Endodermal cell (in vitro differentiated cells): Measurements from ENCODE around the gene MAP6. TPM values are rescaled to one million over a fixed set of nuclear protein-coding genes. Genes with fewer than 3 reads are reported as not detected.
"Not testable (repeated sequence)": the region's sequence is repeated elsewhere in the genome, so short reads cannot be mapped to it uniquely, and the experiment has no call there.

Experiments used
- DNase-seq: peaks from one replicate; pipeline ENCODE4 v3.0.0-alpha.2; 2017
- H3K27ac ChIP-seq: 2 replicates; pipeline ENCODE4 v1.5.1; 2013; ENCODE audit warnings: mild to moderate bottlenecking, low read depth, low read length, moderate library complexity
- H3K27me3 ChIP-seq: 2 replicates; pipeline ENCODE4 v1.6.1; 2013; ENCODE audit warnings: mild to moderate bottlenecking, low read length, moderate library complexity; ENCODE audit not compliant: insufficient read depth, control insufficient read depth, poor library complexity, severe bottlenecking
- H3K36me3 ChIP-seq: 2 replicates; pipeline ENCODE4 v1.7.0; 2013; ENCODE audit warnings: mild to moderate bottlenecking, low read length, moderate library complexity; ENCODE audit not compliant: control insufficient read depth, insufficient read depth
- H3K4me1 ChIP-seq: one replicate; pipeline ENCODE4 v1.7.0; 2013; ENCODE audit warnings: low read length; ENCODE audit not compliant: control insufficient read depth, insufficient read depth
- H3K4me3 ChIP-seq: 2 replicates; pipeline ENCODE4 v1.5.1; 2013; ENCODE audit warnings: mild to moderate bottlenecking, low read length, moderate library complexity
- H3K9ac ChIP-seq: 2 replicates; pipeline ENCODE4 v1.6.1; 2013; ENCODE audit warnings: mild to moderate bottlenecking, low read length, moderate library complexity; ENCODE audit not compliant: poor library complexity, severe bottlenecking; ENCODE audit errors: extremely low read depth
- H3K9me3 ChIP-seq: 2 replicates; pipeline ENCODE4 v1.6.1; 2013; ENCODE audit warnings: mild to moderate bottlenecking, low read length, moderate library complexity; ENCODE audit not compliant: control insufficient read depth
- H3K27ac Mint-ChIP-seq: 2 replicates; pipeline ENCODE4 v1.8.0; 2020; ENCODE audit warnings: mixed read lengths
- H3K27me3 Mint-ChIP-seq: 2 replicates; pipeline ENCODE4 v1.8.0; 2021; ENCODE audit warnings: mild to moderate bottlenecking, mixed read lengths; ENCODE audit not compliant: insufficient read depth
- H3K36me3 Mint-ChIP-seq: 2 replicates; pipeline ENCODE4 v1.8.0; 2020; ENCODE audit warnings: low read depth, mixed read lengths
- H3K4me1 Mint-ChIP-seq: 2 replicates; pipeline ENCODE4 v1.8.0; 2020; ENCODE audit warnings: mixed read lengths
- H3K4me3 Mint-ChIP-seq: 2 replicates; pipeline ENCODE4 v1.8.0; 2020; ENCODE audit warnings: mild to moderate bottlenecking, moderate library complexity, mixed read lengths
- H3K9me3 Mint-ChIP-seq: 2 replicates; pipeline ENCODE4 v1.8.0; 2020; ENCODE audit warnings: mild to moderate bottlenecking, mixed read lengths
- WGBS, 2 experiments: methylation state at CpG; one replicate each; pipeline versions ENCODE4 v1.1.5 to v1.1.7; 2013; ENCODE audit warnings: missing lambda C conversion rate in 2 of 2, mixed read lengths in 1 of 2; ENCODE audit not compliant: insufficient coverage in 1 of 2, insufficient read length in 1 of 2; 5-methylcytosine and 5-hydroxymethylcytosine counted together
- total RNA-seq, 2 donors: library from RNA; stranded (reverse); fragmentation: NEBNext Ultra II Directional in 1 of 2; extraction: Animal tissue kit (Norgen Biotek cat#: 25700) in 1 of 2; gene quantifications; 2 replicates in 1 of 2; 3 replicates in 1 of 2; pipeline ENCODE4 v1.2.1, GENCODE V29; 2021
- TF ChIP-seq, protein P1 (sequence below): fragments of 200-600 bp; sonication (generic); conservative IDR thresholded peaks from 2 replicates; pipeline ENCODE4 v1.5.0; 2021; ENCODE audit warnings: antibody characterized with exemption, mild to moderate bottlenecking

MAP6 gene
- total RNA-seq, 2 donors from 2014 or later: 1.9 to 4.2 TPM

DNA sequence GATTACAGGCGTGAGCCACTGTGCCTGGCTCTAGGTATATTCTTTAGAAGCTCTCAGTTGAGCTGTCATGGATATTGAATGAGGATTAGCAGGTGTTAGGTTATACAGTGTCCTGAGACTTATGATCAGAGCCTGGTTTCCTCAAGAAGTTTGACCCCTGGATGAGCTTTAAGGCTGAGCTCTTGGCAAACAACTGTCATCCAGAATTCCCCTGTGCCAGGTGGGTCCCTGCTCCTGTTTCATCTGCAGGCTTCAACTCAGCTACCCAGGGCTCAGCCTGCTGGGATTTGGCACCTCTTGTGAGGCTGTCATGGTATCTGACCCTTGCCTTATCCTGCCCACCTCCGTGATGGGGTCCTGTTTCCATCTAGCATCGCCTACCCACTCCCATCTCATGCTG, 82.4 kb downstream of the MAP6 start:
- H3K4me1 Mint-ChIP-seq: peaks cover 15% of the 10 kb centered on the region
- H3K9ac ChIP-seq: no peak overlapping the region
- H3K4me1 ChIP-seq: peaks cover 7% of the 10 kb centered on the region
- no peak overlapping the region for H3K4me3 Mint-ChIP-seq
- H3K27me3 ChIP-seq: no peaks in the 10 kb centered on the region
- WGBS, 2 experiments: 89 to 100% methylated on average over 1 to 3 of the region's 3 CpGs
- peaks cover 4% of the 10 kb centered on the region for H3K27me3 Mint-ChIP-seq
- H3K27ac ChIP-seq: no peak overlapping the region
- H3K9me3 ChIP-seq: no peaks in the 10 kb centered on the region
- DNase-seq: no peak
- H3K36me3 ChIP-seq: no peaks in the 10 kb centered on the region
- no peak overlapping the region for H3K4me3 ChIP-seq
- TF ChIP-seq, protein P1, sequence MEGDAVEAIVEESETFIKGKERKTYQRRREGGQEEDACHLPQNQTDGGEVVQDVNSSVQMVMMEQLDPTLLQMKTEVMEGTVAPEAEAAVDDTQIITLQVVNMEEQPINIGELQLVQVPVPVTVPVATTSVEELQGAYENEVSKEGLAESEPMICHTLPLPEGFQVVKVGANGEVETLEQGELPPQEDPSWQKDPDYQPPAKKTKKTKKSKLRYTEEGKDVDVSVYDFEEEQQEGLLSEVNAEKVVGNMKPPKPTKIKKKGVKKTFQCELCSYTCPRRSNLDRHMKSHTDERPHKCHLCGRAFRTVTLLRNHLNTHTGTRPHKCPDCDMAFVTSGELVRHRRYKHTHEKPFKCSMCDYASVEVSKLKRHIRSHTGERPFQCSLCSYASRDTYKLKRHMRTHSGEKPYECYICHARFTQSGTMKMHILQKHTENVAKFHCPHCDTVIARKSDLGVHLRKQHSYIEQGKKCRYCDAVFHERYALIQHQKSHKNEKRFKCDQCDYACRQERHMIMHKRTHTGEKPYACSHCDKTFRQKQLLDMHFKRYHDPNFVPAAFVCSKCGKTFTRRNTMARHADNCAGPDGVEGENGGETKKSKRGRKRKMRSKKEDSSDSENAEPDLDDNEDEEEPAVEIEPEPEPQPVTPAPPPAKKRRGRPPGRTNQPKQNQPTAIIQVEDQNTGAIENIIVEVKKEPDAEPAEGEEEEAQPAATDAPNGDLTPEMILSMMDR: no peak
- H3K9me3 Mint-ChIP-seq: no peaks in the 10 kb centered on the region
- H3K27ac Mint-ChIP-seq: no peak overlapping the region
- no peaks in the 10 kb centered on the region for H3K36me3 Mint-ChIP-seq

DNA sequence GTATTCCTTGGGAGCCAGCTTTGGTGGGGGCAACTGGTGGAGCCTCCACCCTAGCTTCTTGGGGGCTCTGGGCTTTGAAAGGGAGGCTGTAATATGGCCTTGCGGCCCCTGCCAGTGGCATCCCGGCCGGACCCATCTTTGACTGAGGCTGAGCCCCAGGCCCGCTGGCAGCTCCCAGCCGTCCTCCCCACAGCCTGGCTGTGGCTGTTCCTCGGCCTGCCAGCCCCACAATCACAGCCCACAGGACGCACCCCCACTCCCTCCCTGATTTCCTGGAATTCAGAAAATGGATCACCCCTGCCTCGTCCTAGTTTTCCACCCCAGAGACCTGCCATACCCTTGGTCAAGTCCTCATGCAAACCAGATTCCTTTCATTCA, 83.6 kb downstream of the MAP6 start:
- H3K4me3 ChIP-seq: no peak overlapping the region
- Mint-ChIP-seq H3K36me3 (no peaks in the 10 kb centered on the region), H3K27me3 (peaks cover 6% of the 10 kb centered on the region), H3K27ac (no peak overlapping the region), H3K9me3 (no peaks in the 10 kb centered on the region), H3K4me1 (peaks cover 15% of the 10 kb centered on the region), H3K4me3 (no peak overlapping the region)
- no peaks in the 10 kb centered on the region for H3K9me3 ChIP-seq
- H3K27ac ChIP-seq: no peak overlapping the region
- H3K27me3 ChIP-seq: no peaks in the 10 kb centered on the region
- peaks cover 7% of the 10 kb centered on the region for H3K4me1 ChIP-seq
- TF ChIP-seq, protein P1: no peak
- DNase-seq: no peak
- no peaks in the 10 kb centered on the region for H3K36me3 ChIP-seq
- H3K9ac ChIP-seq: no peak overlapping the region
- WGBS, 2 experiments: 97 to 98% methylated on average over 6 to 8 of the region's 8 CpGs

DNA sequence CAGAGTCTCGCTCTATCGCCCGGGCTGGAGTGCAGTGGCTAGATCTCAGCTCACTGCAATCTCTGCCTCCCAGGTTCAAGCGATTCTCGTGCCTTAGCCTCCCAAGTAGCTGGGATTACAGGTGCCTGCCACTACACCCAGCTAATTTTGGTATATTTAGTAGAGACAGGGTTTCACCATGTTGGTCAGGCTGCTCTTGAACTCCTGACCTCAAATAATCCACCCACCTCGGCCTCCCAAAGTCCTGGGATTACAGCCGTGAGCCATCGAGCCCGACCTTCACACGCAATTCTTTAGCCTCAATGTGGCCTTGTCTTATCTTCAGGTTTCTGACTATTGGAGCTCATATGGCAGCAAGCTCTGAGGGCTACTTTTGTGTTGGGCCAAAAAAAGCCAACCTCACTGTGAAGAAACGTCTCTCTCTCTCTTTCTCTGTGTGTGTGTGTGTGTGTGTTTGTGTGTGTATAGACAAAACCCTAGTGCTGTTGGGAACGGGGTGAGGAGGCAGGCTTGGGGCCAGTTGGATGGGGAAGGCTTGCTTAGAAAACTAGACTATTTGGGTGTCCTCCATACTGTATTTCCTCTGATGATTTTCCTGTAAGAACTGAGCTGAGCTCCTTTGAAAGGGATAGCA, 84.1 kb downstream of the MAP6 start:
- H3K4me1 Mint-ChIP-seq: peaks cover 11% of the 10 kb centered on the region

More for the DNA sequence above, 84.1 kb downstream of the MAP6 start:
- H3K27me3 ChIP-seq, H3K9ac ChIP-seq, H3K4me1 ChIP-seq, H3K4me3 ChIP-seq, H3K9me3 ChIP-seq, H3K27ac ChIP-seq, DNase-seq, H3K36me3 ChIP-seq, H3K9me3 Mint-ChIP-seq, H3K27me3 Mint-ChIP-seq, H3K36me3 Mint-ChIP-seq: not testable (repeated sequence)
- 92 to 97% methylated on average over 10 to 12 of the region's 12 CpGs for WGBS, 2 experiments
- H3K4me3 Mint-ChIP-seq: peak overlapping the region; percentile 66
- peak overlapping the region; percentile 94 for H3K27ac Mint-ChIP-seq
